Femur (tissue), 1 donor: ENCODE results near the gene SCYL1.
A peak's percentile ranks its signal among the peaks of the same experiment; 100 is the strongest.
"Not testable (repeated sequence)": the region's sequence is repeated elsewhere in the genome, so short reads cannot be mapped to it uniquely, and the experiment has no call there.

Source experiments
- DNase-seq: peaks from one replicate; pipeline ENCODE4 v3.0.0-alpha.2; 2017

The SCYL1 gene

DNA sequence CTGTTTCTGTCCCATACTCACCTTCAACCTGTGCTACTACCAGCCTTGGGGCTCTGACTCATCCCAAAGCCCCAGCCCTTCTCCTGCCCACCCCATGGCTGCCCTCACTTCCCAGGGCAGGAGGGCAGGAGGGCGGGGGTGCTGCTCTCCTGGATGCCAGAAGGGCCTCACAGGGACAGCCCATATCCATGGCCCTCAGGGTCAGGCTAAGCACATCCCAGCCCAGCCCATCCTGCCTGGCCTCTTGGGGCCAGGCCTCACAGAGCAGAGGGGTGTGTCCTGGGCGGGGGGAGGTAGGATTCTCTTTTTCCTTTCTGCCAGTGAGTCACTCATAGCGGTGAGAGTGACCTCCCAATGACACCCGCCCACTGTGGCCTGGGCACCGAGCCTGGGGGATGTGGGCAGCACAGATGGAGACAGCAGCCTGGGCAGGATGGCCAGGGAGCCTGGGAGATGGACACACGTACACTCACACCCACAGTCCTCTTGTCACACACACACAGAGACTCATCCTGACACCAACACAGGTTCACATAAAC, 30.9 kb downstream of the SCYL1 start:
- peak; percentile 86 for DNase-seq

DNA sequence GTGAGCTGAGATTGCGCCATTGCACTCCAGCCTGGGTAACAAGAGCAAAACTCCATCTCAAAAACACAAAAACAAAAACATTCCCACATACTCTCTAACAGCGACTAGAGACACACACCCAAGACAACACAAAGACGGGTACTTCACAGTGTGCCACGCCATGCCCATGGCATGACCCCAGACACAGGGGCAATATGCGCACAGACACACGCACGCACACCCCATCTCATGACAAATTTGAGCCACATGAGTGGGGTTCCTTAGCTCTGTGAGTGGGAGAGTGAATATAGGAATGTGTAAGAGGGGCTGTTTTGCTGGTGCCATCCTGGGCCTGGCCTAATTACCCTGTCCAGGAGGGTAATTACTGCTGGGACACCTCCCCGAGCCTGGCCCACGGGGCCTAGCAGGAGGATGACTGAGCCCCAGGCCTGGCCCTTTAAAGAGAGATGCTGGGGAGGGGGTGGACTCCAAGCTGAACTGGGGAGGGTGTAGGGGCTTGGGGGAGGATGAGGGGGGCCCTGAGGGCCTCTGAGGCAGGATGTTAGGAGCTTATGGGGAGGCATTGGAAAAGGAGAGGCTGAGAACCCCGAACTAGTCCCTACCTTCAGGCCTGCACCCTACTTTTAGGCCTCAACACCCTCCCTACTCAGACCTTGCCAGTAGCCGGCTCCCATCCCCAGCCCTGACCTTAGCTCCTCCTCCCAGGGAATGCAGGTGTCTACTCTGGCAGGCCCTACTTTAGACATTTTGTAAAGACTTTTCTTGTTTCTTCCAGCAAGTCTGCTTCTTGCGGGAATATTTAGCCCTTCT, 31.8 kb downstream of the SCYL1 start:
- no peak for DNase-seq

DNA sequence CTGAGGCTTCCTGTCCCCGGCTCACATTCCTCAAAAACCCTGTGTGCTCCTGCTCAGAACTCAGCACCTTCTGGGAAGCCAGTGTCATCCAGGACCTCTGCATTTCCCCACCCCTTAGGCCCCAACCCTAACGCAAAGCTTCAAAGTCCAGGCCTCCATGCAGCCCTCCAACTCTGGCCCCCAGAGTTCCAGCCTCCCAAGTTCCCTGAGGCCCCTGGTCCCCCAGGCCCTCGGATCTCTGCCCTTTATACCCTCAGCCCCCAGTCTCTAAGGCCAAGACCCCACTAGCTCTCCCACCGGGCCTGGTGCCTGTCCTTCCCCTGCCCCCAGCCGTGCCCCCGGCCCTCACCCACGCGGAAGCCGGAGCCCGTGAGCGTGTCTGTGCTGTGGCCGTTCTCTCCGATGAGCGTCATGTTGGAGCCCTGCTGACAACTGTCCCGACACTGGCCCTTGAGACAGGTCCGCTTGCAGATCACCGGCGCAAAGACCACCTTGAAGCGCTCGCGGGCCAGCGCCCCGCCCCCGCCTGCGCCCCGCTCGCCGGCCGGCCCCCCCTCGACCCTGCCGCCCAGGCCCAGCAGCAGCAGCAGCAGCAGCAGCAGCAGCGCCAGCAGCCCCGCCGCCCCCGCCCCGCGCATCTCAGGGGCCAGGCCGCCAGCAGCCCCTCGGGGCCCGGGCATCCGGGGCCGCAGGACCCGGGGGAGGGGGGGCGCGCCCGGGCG, 32.6 kb downstream of the SCYL1 start:
- no peak for DNase-seq

DNA sequence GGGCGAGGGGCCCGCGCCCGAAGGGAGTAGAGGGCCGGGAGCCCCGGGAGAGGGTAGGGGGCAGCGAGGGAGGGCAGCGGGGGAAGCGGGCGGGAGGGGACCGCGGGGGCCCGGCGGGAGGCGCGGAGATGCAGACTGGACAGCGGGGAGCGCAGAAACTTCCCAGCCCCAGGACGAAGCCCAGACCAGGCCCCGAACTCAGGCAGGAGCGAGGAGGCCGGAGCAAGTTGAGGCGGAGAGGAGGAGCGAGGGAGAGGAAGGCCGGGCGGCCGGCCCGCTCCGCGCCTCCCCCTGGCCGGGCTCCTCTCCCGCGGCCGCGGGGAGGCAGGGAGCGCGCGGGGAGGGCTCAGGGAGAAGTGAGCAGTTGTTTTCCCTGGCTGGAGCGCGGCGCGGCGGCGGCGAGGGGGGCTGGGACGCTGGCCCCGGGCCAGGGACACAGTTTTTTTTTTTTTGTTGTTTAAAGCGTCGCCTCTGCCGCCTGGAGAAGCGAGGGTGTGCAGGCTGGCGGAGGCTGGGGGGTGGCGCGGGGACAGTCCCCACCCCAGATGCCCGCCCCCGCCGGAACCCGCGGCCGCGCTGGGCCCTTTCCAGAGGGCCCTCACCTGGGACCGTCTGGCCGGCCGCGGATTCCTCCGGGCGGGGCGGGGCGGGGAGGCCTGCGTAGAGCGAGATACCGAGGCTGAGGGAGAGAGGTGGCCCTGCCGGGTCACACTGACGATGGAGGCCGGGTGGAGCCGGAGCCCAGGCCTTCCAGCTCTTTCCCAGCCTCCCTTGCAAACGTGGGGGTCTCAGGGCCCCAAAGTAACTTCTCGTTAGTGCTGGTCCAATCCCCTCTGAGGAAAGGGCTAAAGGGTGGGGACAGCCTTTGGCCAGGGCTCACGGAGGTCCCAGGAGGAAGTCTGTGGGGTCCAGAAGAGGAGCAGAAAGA, 33.4 kb downstream of the SCYL1 start, which contains the start of gene LTBP3:
Gene LTBP3 (minus strand): TSS at position 358 of the 928 bp plus-strand sequence. CDS start 400 bp downstream, outside the sequence.
- DNase-seq = peak; percentile 92

DNA sequence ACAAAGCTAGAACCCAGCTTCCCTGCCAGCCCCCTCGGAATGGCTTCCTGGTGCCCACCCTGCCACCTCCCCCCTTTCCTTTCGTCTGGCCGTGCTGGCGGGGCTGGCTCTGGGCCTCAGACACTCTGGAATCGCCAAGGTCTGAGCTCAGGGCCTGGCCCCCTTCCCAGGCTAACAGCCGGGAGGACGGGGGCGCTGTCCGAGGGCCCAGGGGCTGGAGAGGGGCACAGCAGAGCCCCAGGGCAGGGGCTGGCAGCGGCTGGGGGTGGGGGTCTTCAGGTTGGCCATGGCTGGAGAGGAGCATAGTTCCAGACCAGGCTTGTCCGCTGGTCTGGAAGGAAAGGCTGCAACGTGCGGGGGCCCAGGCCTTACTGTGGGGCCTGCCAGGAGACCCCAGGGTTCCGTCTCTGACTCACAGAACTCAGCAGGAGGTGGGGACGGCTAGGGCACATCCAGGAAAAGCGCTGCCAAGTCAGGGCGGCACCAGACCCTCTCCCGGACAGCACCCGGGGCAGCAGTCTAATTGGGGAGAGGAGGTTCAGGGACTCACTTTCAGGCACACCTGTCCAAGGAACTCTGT, 34.1 kb downstream of the SCYL1 start:
- DNase-seq = peak; percentile 91

DNA sequence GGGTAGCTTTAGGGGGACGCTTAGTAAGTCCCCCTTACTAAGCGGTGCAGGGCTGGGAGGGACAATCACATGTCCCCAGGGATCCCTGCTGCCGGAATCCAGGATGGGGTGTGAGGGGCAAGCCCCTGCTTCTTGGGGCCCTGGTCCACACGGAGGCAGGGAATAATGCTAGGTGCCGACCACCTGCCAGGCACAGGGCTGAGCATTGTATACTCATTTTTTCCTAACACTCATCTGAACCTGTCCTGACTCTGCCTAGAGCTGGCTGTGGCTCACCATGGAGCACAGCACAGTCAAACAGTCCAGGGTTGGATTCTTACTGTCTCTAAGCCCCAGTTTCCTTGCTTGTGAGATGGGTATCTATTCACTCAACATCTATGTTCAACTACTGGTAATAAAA, 34.7 kb downstream of the SCYL1 start:
- DNase-seq = no peak

DNA sequence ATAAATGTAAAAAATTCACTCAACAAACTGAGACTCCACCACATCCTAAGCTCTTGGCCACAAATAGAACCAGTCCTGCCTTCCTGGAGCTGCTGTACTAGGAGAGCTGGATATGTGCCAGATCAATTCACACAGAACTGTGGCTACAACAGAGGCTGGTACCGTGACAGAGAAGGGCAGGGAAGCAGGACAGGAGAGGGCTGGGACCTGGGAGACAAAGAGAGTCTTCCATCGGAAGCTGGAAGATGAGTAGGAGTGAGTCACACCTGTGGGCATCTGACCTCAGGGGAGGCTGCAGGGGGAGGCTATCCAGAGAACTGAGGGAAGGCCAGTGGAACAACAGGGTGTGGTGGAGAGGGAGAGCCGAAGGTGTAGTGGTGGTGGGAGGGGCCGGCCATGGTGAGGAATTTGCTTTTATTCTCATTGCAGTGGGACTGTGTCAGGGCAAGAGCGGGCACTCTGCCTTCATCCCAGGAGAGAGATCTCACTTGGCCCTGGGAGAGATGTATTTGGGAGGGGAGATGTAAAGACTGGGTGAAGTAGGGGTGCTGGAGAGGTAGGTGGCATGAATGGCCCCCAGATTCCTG, 35.2 kb downstream of the SCYL1 start:
- no peak for DNase-seq

DNA sequence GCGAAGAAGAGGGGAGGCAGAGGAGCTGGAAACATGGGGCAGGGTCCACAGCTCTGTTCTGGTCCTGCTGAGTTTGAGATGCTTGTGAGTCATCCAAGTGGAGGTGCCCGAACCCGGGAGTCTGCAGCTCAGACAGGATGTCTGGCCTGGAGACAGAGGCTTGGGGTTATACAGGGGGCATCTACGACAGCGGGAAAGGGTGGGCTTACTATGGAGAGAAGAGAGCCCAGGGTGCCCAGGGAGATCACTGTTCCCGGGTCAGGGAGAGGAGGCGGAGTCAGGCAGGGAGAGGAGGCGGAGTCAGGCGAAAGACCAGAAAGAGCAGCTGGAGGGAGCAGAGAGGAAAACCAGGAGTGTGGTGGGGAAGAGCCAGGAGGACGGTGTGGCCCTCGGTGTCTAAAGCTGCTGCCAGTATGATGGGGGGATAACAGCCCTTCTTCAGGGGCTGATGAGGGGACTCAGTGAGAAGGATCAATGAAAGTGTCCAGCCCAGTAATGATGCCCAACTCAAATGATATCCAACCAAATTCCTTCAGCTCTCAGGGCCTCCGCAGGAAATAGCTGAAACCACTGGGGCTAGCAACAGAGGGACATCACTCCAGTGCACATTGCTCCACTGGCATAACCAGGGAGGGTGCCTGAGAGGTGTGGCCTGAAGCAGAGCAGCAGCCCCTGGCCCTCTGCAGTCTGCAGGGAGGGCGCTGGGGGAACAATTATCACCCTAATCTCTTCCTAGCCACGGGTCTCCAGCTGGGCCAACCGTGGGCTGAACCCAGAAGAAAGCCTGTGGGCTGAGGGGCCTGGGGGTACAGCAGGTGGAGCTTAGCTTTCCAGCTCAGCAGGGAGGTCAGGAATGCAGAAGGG, 35.9 kb downstream of the SCYL1 start:
- DNase-seq = peak; percentile 81

DNA sequence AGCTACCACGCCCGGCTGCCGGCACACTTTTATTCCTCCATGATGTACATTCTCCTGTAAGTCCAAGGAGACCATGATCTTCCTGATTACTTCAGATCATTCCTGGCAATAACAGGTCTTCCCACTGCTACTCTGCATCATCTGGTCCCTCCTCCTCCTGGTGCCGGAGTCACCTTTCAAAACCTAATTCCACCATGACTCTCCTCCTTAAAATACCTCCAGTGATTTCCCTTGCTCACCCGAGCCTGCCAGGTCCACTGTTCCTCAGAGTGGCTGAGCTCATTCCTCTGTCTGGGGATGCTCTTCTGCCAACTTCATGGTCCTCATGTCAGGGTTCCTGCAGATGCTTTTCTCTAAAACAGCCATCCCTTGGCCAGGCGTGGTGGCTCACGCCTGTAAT, 37.1 kb downstream of the SCYL1 start:
- no peak for DNase-seq

DNA sequence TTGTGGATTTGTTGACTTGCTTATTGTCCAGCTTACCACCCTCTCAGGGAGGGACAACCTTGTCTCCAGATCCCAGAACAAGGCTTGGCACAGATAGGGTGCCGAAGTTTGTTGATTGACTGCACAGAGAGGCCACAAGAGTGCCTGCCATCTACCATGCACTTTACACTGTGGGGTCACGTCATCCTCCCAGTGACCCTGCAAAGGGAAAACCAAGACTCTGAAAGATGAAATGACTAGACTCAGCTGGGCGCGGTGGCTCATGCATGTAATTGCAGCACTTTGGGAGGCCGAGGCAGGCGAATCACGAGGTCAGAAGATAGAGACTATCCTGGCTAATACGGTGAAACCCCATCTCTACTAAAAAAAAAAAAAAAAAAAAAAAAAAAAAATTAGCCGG, 37.9 kb downstream of the SCYL1 start:
- no peak for DNase-seq

DNA sequence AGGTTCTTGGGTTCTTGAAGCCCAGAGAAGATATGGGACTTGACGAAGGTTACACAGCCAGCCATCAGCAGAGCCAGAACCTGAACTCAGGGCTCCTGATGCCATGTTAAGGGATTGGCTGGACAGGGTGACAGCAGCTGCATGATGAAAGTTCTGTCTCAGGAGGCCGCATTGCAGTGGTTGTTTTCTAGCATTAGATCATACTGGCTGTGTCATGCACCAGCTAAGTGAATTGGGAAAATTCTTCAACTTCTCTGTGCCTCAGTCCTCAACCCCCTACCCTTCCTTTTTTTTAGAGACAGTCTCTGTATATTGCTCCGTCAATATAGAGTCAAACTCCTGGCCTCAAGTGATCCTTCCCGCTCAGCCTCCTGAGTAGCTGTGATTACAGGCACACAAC, 38.7 kb downstream of the SCYL1 start:
- no peak for DNase-seq

DNA sequence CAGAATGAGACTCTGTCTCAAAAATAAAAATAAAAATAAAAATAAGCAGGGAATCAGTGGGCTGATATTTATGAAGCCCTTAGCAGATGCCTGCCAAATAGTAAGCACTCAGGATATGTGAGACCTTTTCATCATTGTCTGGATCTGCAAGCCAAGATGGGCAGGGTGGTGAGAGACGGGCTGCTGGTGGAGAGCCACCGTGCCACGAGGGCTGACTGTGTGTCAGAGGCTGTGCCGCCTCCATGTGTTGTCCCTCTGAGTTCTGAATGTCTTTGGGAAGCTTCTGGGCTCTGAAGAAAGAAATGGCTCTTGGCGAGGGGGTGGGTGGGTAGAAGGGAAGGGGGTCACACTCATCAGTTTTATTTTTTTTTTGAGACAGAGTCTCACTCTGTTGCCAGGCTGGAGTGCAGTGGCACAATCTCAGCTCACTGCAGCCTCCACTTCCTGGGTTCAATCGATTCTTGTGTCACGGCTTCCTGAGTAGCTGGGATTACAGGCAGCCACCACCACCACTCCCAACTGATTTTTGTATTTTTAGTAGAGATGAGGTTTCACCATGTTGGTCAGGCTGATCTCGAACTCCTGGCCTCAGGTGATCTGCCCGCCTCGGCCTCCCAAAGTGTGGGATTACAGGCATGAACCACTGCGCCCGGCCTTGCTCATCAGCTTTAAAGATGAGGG, 40.1 kb downstream of the SCYL1 start:
- not testable (repeated sequence) for DNase-seq

DNA sequence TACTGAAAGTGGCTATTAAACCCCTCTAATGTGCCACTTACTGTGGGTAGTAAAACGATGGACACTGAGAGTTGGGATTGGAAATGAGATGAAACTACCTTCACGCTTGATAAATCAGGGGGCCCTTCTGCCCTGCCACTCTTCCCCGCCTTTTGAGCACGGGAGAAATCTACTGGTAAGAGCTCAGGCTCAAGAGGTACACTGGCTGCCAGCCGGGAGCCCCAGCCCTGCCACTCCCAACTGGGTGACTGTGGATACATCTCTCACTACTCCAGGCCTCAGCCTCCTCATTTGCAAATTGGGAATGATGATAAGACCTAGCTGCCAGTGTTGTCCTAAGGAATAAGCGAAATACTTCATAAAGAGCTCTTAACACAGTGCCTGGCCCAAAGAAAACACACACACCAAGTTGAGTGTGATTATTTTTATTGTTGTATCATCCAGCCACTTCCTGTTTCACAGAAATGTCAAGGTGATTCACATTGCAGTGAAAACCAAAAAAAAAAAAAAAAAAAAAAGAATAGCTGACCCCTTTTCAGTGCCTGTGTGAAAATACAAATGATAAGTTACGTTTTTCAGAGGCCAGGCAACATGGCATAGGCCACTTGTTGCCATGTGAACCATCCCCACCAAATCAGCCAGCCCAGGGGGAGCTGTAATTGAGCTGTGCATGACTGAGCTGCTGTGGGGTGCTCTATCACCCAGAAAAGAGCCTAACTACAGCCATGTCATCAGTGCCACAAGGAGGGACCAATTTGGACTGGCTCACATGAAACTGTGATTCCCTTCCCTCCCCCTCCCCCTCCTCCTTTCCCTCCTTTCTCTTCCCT, 41.0 kb downstream of the SCYL1 start:
- DNase-seq = no peak

DNA sequence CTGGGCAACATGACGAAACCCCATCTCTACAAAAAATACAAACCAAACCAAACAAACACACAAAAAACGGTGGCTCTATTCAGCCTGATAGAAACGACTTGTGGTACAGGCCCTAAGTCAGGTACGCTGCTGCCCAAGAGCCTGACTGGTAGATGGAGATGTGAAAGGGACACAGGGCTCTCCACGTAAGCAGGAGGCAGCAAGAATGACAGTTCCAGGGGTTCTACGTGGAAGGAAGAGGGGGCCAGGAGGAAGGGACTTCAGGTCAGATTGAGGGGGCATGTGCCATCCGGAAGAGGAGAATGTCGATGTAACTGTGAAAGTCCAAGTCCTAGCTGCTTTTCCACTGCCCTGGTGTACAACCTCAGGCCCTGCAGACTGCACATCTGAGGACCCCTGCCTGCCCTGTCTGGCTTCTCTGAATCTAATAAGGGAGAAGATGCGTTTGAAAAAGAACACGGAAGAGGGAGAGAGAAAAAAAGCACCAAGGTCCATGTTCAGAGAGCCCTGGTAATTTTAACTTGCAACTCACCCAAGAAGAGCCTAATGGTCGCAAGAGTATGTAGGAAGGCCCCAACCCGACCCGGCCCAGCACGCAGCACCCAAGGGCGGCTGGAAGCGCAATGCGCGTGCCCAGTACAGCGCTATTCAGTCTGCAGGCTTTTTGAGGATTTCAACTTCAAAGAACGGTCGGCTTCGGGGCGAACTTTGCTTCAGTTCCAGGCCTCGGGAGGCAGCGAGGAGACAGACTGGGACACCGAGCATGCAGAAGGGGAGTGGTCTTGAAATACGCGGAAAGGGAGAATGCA, 44.5 kb downstream of the SCYL1 start:
- no peak for DNase-seq

DNA sequence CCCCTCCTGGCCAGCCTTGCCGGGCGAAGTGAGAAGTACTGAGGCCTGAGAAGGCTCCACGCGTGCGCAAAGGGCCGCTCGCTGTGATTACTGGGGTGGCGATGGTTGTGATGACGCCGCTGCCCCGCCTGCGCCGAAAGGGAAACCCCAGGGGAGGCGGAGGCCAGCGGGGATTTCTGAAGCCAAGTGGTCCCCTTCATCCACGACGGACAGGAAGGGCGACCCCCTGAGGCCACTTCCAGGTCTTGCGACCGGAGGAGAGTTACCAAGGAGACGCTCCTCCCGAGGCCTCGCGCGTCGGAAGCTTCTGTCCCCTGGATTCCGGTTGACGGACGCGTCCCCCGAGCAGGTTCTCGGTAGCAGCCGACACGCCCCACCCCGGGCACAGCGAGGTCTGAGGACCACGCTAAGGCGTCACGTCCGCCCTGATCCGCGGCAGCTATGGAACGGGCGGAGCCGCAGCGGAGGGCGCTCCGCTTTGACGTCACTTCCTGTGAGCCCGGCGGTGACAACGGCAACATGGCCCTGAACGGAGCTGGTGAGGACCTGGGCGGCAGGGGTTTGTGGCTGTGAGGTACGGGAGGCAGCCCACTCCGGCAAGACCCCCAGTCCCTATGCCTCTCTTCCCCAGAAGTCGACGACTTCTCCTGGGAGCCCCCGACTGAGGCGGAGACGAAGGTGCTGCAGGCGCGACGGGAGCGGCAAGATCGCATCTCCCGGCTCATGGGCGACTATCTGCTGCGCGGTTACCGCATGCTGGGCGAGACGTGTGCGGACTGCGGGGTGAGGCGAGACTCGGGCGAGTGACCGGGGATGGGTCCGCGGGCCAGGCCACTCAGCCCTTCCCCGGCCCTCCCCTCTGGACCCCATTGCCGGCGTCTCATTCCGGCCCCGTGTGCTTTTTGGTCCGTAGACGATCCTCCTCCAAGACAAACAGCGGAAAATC, 45.4 kb downstream of the SCYL1 start, which contains the start of gene ZNRD2:
Gene ZNRD2 (plus strand): TSS at position 505 of the 946 bp plus-strand sequence. CDS start 15 bp downstream, at position 520.
- DNase-seq = peak; percentile 98

DNA sequence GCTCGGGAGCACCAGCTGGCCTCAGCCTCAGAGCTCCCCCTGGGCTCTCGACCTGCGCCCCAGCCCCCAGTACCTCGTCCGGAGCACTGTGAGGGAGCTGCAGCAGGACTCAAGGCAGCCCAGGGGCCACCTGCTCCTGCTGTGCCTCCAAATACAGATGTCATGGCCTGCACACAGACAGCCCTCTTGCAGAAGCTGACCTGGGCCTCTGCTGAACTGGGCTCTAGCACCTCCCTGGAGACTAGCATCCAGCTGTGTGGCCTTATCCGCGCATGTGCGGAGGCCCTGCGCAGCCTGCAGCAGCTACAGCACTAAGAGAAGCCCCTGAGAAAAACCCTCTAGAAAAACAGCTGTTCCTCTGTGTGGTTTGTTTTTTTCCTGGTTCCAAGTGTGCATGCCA, 46.5 kb downstream of the SCYL1 start:
- no peak for DNase-seq

DNA sequence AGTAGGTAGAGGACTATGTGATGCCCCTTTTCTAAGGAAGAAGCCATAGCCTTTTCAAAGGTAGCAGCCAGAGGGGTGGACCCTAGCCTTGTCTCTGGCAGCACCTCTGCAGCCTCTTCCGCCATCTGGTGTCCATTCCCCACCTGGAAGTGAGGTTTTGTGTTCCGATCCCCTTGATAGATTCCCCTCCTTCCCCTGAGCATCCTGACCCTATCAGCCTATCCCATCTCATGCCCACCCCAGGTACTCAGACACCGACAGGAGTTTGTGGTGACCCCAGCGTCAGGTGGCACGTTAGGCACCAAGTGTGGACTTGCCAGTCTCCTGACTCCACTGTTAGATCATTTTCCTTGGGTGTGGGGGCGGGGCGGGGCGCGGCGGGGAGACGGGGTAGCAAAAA, 47.1 kb downstream of the SCYL1 start:
- no peak for DNase-seq
